ENCODE measurements around the gene DZIP1L.
"Not testable (repeated sequence)": the region's sequence is repeated elsewhere in the genome, so short reads cannot be mapped to it uniquely, and the experiment has no call there.

DNA sequence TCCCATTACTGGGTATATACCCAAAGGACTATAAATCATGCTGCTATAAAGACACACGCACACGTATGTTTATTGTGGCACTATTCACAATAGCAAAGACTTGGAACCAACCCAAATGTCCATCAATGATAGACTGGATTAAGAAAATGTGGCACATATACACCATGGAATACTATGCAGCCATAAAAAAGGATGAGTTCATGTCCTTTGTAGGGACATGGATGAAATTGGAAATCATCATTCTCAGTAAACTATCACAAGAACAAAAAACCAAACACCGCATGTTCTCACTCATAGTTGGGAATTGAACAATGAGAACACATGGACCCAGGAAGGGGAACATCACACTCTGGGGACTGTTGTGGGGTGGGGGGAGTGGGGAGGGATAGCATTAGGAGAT, 29.7 kb downstream of the DZIP1L start:
- TF ChIP-seq, protein P1, sequence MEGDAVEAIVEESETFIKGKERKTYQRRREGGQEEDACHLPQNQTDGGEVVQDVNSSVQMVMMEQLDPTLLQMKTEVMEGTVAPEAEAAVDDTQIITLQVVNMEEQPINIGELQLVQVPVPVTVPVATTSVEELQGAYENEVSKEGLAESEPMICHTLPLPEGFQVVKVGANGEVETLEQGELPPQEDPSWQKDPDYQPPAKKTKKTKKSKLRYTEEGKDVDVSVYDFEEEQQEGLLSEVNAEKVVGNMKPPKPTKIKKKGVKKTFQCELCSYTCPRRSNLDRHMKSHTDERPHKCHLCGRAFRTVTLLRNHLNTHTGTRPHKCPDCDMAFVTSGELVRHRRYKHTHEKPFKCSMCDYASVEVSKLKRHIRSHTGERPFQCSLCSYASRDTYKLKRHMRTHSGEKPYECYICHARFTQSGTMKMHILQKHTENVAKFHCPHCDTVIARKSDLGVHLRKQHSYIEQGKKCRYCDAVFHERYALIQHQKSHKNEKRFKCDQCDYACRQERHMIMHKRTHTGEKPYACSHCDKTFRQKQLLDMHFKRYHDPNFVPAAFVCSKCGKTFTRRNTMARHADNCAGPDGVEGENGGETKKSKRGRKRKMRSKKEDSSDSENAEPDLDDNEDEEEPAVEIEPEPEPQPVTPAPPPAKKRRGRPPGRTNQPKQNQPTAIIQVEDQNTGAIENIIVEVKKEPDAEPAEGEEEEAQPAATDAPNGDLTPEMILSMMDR (IDR thresholded peaks at IDR 0.05; ENCODE audit: borderline replicate concordance, extremely low read depth, low read length, poor library complexity, severe bottlenecking): not testable (repeated sequence)
- not testable (repeated sequence) for TF ChIP-seq EZH2 (IDR thresholded peaks at IDR 0.05; ENCODE audit: borderline replicate concordance, low read depth, low read length, severe bottlenecking)

All from DND-41 (cell line).